ENCODE data around the gene NAV2.
"Not testable (repeated sequence)": the region's sequence is repeated elsewhere in the genome, so short reads cannot be mapped to it uniquely, and the experiment has no call there.

Gene NAV2

DNA sequence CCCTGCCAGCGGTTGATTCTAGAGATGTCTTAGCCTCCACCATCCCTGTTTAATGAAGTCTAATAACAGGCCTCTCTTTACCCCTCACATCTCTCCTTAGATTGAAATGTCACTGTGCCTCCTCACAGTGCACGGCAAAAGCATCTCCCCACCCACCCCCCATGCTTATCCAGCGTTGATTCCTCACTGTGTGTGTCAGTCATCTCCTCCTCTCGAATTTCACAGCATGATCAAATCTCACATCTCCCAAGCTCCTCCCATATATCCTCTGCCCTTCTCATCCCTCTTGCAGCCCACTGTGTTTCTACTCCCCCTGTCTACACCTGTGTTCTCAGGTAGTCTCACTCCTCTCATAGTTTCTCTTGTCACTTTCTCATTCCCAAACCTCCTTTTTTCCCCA, 363.0 kb downstream of the NAV2 start:
- H3K27ac ChIP-seq = no peak overlapping the region
- H3K4me1 ChIP-seq (ENCODE audit: control insufficient read depth in 1 of 2, insufficient read depth in 1 of 2, low read depth in 1 of 2, low read length in 1 of 2) = no peaks in the 10 kb centered on the region
- H3K4me3 ChIP-seq (ENCODE audit: low read depth in 1 of 2, low read length in 1 of 2) = no peak overlapping the region
- H3K9me3 ChIP-seq = no peaks in the 10 kb centered on the region
- H3K27me3 ChIP-seq = no peaks in the 10 kb centered on the region
- TF ChIP-seq, protein P1, sequence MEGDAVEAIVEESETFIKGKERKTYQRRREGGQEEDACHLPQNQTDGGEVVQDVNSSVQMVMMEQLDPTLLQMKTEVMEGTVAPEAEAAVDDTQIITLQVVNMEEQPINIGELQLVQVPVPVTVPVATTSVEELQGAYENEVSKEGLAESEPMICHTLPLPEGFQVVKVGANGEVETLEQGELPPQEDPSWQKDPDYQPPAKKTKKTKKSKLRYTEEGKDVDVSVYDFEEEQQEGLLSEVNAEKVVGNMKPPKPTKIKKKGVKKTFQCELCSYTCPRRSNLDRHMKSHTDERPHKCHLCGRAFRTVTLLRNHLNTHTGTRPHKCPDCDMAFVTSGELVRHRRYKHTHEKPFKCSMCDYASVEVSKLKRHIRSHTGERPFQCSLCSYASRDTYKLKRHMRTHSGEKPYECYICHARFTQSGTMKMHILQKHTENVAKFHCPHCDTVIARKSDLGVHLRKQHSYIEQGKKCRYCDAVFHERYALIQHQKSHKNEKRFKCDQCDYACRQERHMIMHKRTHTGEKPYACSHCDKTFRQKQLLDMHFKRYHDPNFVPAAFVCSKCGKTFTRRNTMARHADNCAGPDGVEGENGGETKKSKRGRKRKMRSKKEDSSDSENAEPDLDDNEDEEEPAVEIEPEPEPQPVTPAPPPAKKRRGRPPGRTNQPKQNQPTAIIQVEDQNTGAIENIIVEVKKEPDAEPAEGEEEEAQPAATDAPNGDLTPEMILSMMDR (IDR thresholded peaks at IDR 0.05) = no peak
- H3K36me3 ChIP-seq = peaks cover 50% of the 10 kb centered on the region

DNA sequence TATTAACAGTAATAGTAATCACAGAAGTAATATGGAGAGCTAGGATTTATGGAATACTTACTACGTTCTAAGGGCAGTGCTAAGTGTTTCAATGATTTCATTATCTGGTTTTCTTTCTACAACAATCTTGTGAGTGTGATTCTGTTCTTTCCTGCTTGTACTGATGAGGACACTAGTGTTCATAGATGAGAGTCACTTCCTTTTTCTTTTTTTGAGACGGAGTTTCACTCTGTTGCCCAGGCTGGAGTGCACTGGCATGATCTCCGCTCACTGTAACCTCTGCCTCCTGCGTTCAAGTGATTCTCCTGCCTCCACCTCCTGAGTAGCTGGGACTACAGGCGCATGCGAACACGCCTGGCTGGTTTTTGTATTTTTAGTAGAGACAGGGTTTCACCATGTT, 366.2 kb downstream of the NAV2 start:
- Histone ChIP-seq H3K4me1 (ENCODE audit: control insufficient read depth in 1 of 2, insufficient read depth in 1 of 2, low read depth in 1 of 2, low read length in 1 of 2) (no peaks in the 10 kb centered on the region), H3K27ac (no peak overlapping the region), H3K36me3 (peaks cover 74% of the 10 kb centered on the region), H3K4me3 (ENCODE audit: low read depth in 1 of 2, low read length in 1 of 2) (no peak overlapping the region), H3K27me3 (no peaks in the 10 kb centered on the region), H3K9me3 (no peaks in the 10 kb centered on the region)
- TF ChIP-seq, protein P1 (IDR thresholded peaks at IDR 0.05) = no peak

DNA sequence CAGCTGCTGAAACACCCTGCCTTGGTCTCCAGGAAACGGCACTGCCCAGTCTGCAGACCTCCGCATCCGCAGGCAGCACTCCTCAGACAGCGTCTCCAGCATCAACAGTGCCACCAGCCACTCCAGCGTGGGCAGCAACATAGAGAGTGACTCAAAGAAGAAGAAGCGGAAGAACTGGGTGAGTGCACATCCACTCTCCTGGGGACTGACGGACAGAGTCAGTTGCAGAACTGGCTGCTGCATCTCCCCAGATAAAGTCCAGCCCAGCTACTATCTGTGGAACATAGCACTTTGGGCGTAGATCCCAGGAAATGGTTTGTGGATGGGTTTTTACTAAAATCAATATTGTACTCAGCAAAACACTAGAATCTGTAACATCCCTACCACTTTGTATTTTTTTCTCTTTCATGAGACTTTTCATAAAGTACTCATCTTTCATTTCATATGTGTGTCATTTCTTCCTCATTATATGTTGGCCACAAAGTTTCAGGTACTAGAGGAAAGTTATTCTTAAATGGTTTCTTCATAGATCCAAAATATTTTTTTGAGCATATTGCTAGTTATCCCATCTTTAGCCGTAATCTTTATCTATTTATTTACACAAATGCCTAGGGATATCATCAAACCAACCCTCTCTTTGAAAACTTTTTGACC, 367.5 kb downstream of the NAV2 start:
- H3K27me3 ChIP-seq = no peaks in the 10 kb centered on the region
- H3K4me1 ChIP-seq (ENCODE audit: control insufficient read depth in 1 of 2, insufficient read depth in 1 of 2, low read depth in 1 of 2, low read length in 1 of 2) = no peaks in the 10 kb centered on the region
- no peaks in the 10 kb centered on the region for H3K9me3 ChIP-seq
- no peak overlapping the region for H3K27ac ChIP-seq
- TF ChIP-seq, protein P1 (IDR thresholded peaks at IDR 0.05) = no peak
- H3K4me3 ChIP-seq (ENCODE audit: low read depth in 1 of 2, low read length in 1 of 2) = no peak overlapping the region
- H3K36me3 ChIP-seq = peaks cover 87% of the 10 kb centered on the region

DNA sequence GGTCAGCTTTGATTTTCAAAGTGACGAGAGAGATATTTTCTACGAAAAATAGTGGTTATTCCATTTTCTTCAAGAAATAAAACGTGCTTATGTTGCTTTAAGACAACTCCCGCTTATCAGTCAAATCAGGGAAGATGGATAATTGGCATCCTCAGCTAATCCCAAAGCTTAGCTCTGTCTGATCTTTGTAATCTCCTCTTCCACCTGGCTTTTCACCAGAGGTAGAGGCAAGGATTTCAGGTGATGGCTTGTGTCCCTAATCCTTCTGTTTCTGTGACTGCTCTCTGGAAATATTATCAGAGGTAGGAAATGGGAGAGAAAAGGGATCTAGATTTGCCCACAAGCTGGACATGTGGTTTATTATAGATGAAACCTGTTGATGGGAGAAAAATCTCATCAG, 368.7 kb downstream of the NAV2 start:
- H3K27me3 ChIP-seq = no peaks in the 10 kb centered on the region
- H3K4me1 ChIP-seq (ENCODE audit: control insufficient read depth in 1 of 2, insufficient read depth in 1 of 2, low read depth in 1 of 2, low read length in 1 of 2) = no peaks in the 10 kb centered on the region
- no peaks in the 10 kb centered on the region for H3K9me3 ChIP-seq
- TF ChIP-seq, protein P1 (IDR thresholded peaks at IDR 0.05) = no peak
- H3K4me3 ChIP-seq (ENCODE audit: low read depth in 1 of 2, low read length in 1 of 2) = no peak overlapping the region
- no peak overlapping the region for H3K27ac ChIP-seq
- peaks cover 96% of the 10 kb centered on the region for H3K36me3 ChIP-seq

DNA sequence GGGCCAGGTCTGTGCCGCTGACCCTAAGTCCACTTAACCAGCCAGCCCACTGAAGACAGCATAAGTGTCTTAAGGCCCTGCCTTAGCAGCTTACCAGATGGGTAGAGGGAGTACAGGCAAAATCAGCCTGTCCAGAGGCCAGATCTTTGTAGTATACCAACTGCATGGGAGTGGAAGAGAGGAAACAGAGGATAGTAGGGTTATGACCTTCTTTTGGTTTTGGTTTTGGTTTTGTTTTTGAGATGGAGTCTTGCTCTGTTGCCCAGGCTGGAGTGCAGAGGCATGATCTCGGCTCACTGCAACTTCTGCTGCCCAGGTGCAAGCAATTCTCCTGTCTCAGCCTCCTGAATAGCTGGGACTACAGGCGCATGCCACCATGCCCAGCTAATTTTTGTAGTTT, 371.2 kb downstream of the NAV2 start:
- H3K27ac ChIP-seq; H3K4me1 ChIP-seq (ENCODE audit: control insufficient read depth in 1 of 2, insufficient read depth in 1 of 2, low read depth in 1 of 2, low read length in 1 of 2); H3K9me3 ChIP-seq; H3K27me3 ChIP-seq; H3K4me3 ChIP-seq (ENCODE audit: low read depth in 1 of 2, low read length in 1 of 2): not testable (repeated sequence)
- H3K36me3 ChIP-seq = peaks cover 97% of the 10 kb centered on the region

DNA sequence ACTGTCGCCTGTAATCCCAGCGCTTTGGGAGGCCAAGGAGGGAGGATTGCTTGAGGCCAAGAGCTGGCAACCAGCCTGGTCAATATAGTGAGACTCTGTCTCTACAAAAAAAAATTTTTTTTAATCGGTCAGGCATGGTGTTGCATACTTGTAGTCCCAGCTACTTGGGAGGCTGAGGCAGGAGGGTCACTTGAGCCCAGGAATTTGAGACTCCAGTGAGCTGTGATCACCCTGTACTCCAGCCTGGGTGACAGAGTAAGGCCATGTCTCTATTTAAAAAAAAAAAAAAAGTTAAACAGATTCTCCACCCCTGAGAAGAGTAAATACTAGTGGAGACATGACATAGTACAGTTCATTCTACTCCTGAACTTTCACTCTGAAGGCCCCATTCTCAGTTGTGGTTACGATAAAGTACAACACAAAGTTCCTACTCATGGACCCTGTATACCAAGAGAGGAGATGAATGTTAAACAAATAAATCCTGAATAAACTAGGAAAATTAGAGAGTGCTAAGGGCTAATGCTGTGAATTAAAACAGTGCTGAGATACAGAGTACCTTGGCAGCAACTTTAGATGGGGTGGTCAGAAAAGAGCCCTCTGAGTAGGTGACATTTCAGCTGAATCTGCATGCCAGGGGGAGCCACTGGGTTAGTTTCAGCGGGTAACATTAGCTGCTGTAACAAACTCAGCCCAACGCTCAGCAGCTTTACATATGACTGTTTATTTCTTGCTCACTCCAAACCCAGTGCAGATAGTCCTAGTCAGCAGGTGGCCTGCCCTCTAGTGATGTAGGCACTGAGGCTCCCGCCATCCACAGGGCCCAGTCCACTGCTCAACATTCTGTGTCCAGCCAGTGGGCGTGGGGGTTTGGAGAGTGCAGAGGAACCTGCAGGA, 372.5 kb downstream of the NAV2 start:
- H3K9me3 ChIP-seq = no peaks in the 10 kb centered on the region
- H3K27me3 ChIP-seq = no peaks in the 10 kb centered on the region
- H3K4me1 ChIP-seq (ENCODE audit: control insufficient read depth in 1 of 2, insufficient read depth in 1 of 2, low read depth in 1 of 2, low read length in 1 of 2) = no peaks in the 10 kb centered on the region
- H3K4me3 ChIP-seq (ENCODE audit: low read depth in 1 of 2, low read length in 1 of 2) = no peak overlapping the region
- H3K36me3 ChIP-seq = peaks cover 95% of the 10 kb centered on the region
- no peak overlapping the region for H3K27ac ChIP-seq
- TF ChIP-seq, protein P1 (IDR thresholded peaks at IDR 0.05) = no peak

Measured in neutrophil (primary cell).